SK-N-DZ (cell line): ENCODE results near the gene C19orf44.

Experiments used
- small RNA-seq, 2 experiments: library from RNA; depleted of rRNA; stranded (forward); fragments of <200 nt; gene quantifications; one replicate each; pipeline ENCODE3, GENCODE V24; 2014

The C19orf44 gene

Small RNA genes within 50 kb of the gene (small RNA-seq; reads per million reads assigned to genes)
- gene RN7SL146P = 0 to 0.13 reads per million in 2 experiments
